Mesendoderm (in vitro differentiated cells): ENCODE measurements around the gene PDE3A.

Experiments
- DNase-seq: peaks from one replicate; pipeline ENCODE4 v3.0.0; 2013
- H2AK5ac ChIP-seq: 2 replicates; pipeline ENCODE4 v1.6.1; 2013; ENCODE audit warnings: low read length, inconsistent platforms
- H2BK120ac ChIP-seq: 2 replicates; pipeline ENCODE4 v1.6.1; 2013; ENCODE audit warnings: low read depth, mild to moderate bottlenecking, low read length, moderate library complexity, mixed read lengths
- H2BK15ac ChIP-seq: replicated peaks from 2 replicates; pipeline ENCODE4 v1.6.1; 2013; ENCODE audit warnings: low read depth, mild to moderate bottlenecking, moderate library complexity
- H2BK5ac ChIP-seq: 2 replicates; pipeline ENCODE4 v1.6.1; 2013; ENCODE audit warnings: low read length, inconsistent platforms
- H3K18ac ChIP-seq: 2 replicates; pipeline ENCODE4 v1.6.1; 2013; ENCODE audit warnings: mild to moderate bottlenecking, low read length, mixed read lengths
- H3K23ac ChIP-seq: one replicate; pipeline ENCODE4 v1.6.1; 2013; ENCODE audit warnings: low read length
- H3K27ac ChIP-seq: 2 replicates; pipeline ENCODE4 v1.5.1; 2013; ENCODE audit warnings: low read depth, mild to moderate bottlenecking, inconsistent platforms, low read length, moderate library complexity
- H3K27me3 ChIP-seq: 2 replicates; pipeline ENCODE4 v1.6.1; 2013; ENCODE audit warnings: low read length, control low read depth, mild to moderate bottlenecking, inconsistent platforms; ENCODE audit not compliant: insufficient read depth, poor library complexity
- H3K36me3 ChIP-seq: 2 replicates; pipeline ENCODE4 v1.6.1; 2013; ENCODE audit warnings: low read length, inconsistent platforms; ENCODE audit not compliant: control insufficient read depth, insufficient read depth
- H3K4ac ChIP-seq: one replicate; pipeline ENCODE4 v1.6.1; 2013; ENCODE audit warnings: low read depth, mild to moderate bottlenecking, low read length, moderate library complexity
- H3K4me1 ChIP-seq: 2 replicates; pipeline ENCODE4 v1.6.1; 2013; ENCODE audit warnings: low read depth, low read length, inconsistent platforms; ENCODE audit not compliant: control insufficient read depth
- H3K4me2 ChIP-seq: 2 replicates; pipeline ENCODE4 v1.6.1; 2013; ENCODE audit warnings: low read length
- H3K4me3 ChIP-seq: 2 replicates; pipeline ENCODE4 v1.5.1; 2013; ENCODE audit warnings: mild to moderate bottlenecking, low read length
- H3K56ac ChIP-seq: one replicate; pipeline ENCODE4 v1.6.1; 2013; ENCODE audit warnings: low read length
- H3K79me1 ChIP-seq: 2 replicates; pipeline ENCODE4 v1.6.1; 2013; ENCODE audit warnings: low read length, inconsistent platforms
- H3K79me2 ChIP-seq: 2 replicates; pipeline ENCODE4 v1.6.1; 2013; ENCODE audit warnings: mild to moderate bottlenecking, low read length; ENCODE audit not compliant: control insufficient read depth, insufficient read depth
- H3K9ac ChIP-seq: 2 replicates; pipeline ENCODE4 v1.6.1; 2013; ENCODE audit warnings: low read length, inconsistent platforms
- H4K5ac ChIP-seq: one replicate; pipeline ENCODE4 v1.6.1; 2013; ENCODE audit warnings: low read length
- H4K8ac ChIP-seq: one replicate; pipeline ENCODE4 v1.6.1; 2013; ENCODE audit warnings: low read depth, mild to moderate bottlenecking, control low read depth, low read length, moderate library complexity
- WGBS: extraction: QIAGEN DNeasy Blood & Tissue Kit; methylation state at CpG from one replicate; pipeline ENCODE4 v1.1.7; 2013; ENCODE audit warnings: low lambda C conversion rate, missing lambda C conversion rate; ENCODE audit not compliant: insufficient coverage; ENCODE audit errors: extremely low coverage; 5-methylcytosine and 5-hydroxymethylcytosine counted together

PDE3A gene

DNA sequence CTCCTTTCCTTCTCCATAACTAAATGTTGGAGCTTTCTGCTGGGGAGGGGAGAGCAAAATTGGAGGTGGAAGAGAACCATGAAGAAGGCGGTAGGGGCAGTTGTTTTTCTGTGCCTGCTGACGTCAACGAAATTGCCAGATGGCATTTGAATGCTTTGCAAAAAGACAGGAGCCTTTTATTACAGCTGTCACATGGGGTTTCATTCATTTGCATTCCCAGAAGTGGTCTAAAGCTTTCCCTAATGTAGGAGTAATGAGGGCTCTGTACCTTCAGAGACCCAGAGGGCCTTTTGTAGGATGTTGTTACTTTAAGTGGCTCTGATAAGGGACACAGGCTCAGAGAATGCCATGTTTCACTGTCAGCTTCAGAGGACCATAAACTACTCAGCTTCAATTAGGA is 219.7 kb downstream of the PDE3A start:
- H3K79me2 ChIP-seq: no peaks in the 10 kb centered on the region
- no peak overlapping the region for H4K5ac ChIP-seq
- H2BK120ac ChIP-seq: no peak overlapping the region
- no peak overlapping the region for H2BK15ac ChIP-seq
- H3K4me3 ChIP-seq: no peak overlapping the region
- no peak overlapping the region for H3K4me2 ChIP-seq
- H3K79me1 ChIP-seq: no peaks in the 10 kb centered on the region
- H3K4me1 ChIP-seq: no peaks in the 10 kb centered on the region
- no peak overlapping the region for H3K23ac ChIP-seq
- no peak overlapping the region for H2AK5ac ChIP-seq
- H3K56ac ChIP-seq: no peak overlapping the region
- H3K36me3 ChIP-seq: no peaks in the 10 kb centered on the region
- no peak overlapping the region for H2BK5ac ChIP-seq
- no peak overlapping the region for H3K4ac ChIP-seq
- H3K27ac ChIP-seq: no peak overlapping the region
- DNase-seq: peak; percentile 11
- no peaks in the 10 kb centered on the region for H3K27me3 ChIP-seq
- no peak overlapping the region for H4K8ac ChIP-seq
- WGBS: no CpG with 5 or more reads among the region's 3 CpGs
- H3K18ac ChIP-seq: no peak overlapping the region
- no peak overlapping the region for H3K9ac ChIP-seq

DNA sequence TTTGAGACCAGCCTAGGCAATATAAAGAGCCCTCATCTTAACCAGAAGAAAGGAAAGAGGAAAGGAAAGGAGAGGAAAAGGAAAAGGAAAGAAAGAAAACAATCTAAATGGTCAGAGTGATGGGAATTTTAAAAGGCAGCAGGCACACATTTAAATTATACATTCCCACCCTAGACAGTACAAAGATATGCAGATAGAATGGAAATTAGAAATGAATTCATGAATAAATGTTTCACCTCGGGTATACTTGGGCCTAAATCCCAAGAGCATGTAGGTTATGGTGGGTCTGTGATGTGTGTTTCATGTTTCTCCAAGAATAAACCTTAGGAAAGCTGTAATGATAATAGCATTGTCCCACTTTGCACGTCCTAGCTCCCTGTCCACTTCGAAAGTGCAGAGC is 222.2 kb downstream of the PDE3A start:
- H3K4me1 ChIP-seq: no peaks in the 10 kb centered on the region
- WGBS: no CpG with 5 or more reads among the region's 3 CpGs
- no peak overlapping the region for H3K4me3 ChIP-seq
- DNase-seq: no peak
- no peak overlapping the region for H3K23ac ChIP-seq
- H3K36me3 ChIP-seq: no peaks in the 10 kb centered on the region
- no peak overlapping the region for H4K5ac ChIP-seq
- no peak overlapping the region for H2BK15ac ChIP-seq
- no peak overlapping the region for H2AK5ac ChIP-seq
- H3K9ac ChIP-seq: no peak overlapping the region
- H3K27me3 ChIP-seq: no peaks in the 10 kb centered on the region
- H3K4ac ChIP-seq: no peak overlapping the region
- no peak overlapping the region for H3K18ac ChIP-seq
- no peak overlapping the region for H3K27ac ChIP-seq
- H2BK5ac ChIP-seq: no peak overlapping the region
- no peak overlapping the region for H4K8ac ChIP-seq
- H3K79me1 ChIP-seq: no peaks in the 10 kb centered on the region
- no peak overlapping the region for H2BK120ac ChIP-seq
- H3K56ac ChIP-seq: no peak overlapping the region
- no peak overlapping the region for H3K4me2 ChIP-seq
- no peaks in the 10 kb centered on the region for H3K79me2 ChIP-seq

DNA sequence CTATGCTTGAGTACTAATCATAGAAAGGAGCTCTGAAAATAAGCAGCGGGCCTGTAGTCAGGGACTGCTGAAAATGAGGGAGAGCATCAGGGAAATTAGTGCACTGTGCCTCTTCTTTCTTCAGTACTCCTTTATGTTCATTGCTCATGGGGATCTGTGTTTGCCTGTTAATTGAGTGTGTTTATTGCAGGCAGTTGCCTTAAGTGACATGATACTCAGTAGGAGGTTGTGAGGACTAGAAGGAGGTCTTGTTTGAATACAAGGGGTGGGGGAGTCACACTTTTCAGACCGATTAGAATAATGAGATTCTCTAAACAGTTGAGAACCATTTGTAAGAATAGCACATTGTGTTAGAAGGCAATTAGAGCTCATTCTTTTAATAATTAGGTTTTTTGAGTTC is 224.2 kb downstream of the PDE3A start:
- DNase-seq: peak; percentile 41

DNA sequence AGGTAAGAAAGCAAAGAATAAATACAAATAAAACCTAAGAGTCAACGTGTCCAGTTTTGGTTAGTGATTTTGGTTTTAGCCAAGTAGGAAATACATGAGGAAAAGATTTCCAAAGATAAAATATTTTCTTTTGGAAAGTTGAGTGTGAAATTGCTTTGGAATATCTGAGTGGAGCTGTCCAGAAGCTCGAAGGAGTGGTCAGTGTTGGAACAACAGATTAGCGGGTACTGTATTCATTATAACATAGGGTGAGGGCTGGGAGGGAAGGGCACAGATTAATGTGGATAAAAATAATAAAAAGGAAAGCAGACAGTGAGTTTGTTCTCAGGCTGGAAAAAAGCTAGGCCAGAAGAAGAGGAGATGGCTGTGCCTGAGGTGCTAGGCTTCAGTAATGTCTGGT is 225.3 kb downstream of the PDE3A start:
- Histone ChIP-seq H2BK15ac (no peak overlapping the region), H2BK5ac (no peak overlapping the region), H2AK5ac (no peak overlapping the region), H4K5ac (no peak overlapping the region), H4K8ac (no peak overlapping the region), H3K23ac (no peak overlapping the region), H3K79me1 (no peaks in the 10 kb centered on the region), H3K27me3 (no peaks in the 10 kb centered on the region), H3K79me2 (no peaks in the 10 kb centered on the region), H3K18ac (no peak overlapping the region), H3K56ac (no peak overlapping the region), H3K36me3 (no peaks in the 10 kb centered on the region), H3K9ac (no peak overlapping the region), H2BK120ac (no peak overlapping the region), H3K4ac (no peak overlapping the region), H3K4me2 (no peak overlapping the region), H3K4me1 (no peaks in the 10 kb centered on the region), H3K4me3 (no peak overlapping the region), H3K27ac (no peak overlapping the region)
- WGBS: no CpG with 5 or more reads among the region's 3 CpGs
- no peak for DNase-seq

More for the DNA sequence above, 224.2 kb downstream of the PDE3A start:
- no peak overlapping the region for H3K23ac ChIP-seq
- H3K79me1 ChIP-seq: no peaks in the 10 kb centered on the region
- no peak overlapping the region for H3K4me3 ChIP-seq
- H2BK15ac ChIP-seq: no peak overlapping the region
- H3K9ac ChIP-seq: no peak overlapping the region
- H4K5ac ChIP-seq: no peak overlapping the region
- no peak overlapping the region for H4K8ac ChIP-seq
- no peak overlapping the region for H2BK120ac ChIP-seq
- no peak overlapping the region for H3K56ac ChIP-seq
- no peak overlapping the region for H3K18ac ChIP-seq
- H3K27ac ChIP-seq: no peak overlapping the region
- no peaks in the 10 kb centered on the region for H3K4me1 ChIP-seq
- no CpG with 5 or more reads among the region's 2 CpGs for WGBS
- H3K79me2 ChIP-seq: no peaks in the 10 kb centered on the region
- no peak overlapping the region for H2BK5ac ChIP-seq
- H3K27me3 ChIP-seq: no peaks in the 10 kb centered on the region
- no peak overlapping the region for H3K4ac ChIP-seq
- no peak overlapping the region for H3K4me2 ChIP-seq
- no peaks in the 10 kb centered on the region for H3K36me3 ChIP-seq
- H2AK5ac ChIP-seq: no peak overlapping the region

DNA sequence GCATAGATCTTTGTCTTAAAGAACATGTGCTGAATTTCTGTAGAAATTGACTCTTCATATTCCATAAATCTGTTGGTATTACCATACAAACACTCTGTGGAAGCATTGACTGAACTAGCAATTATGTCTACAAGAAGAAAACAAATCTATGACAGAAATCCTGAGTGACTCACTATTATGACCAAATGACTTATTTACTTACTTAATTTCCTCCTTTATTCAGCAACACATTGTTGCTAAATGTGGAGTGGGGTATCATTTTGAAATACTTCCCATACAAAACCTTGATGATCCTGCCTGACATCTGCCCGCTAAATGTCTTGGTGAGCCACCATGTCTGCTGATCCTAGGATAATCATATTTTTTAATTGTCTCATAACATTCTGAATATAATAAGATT is 227.7 kb downstream of the PDE3A start:
- Histone ChIP-seq H3K56ac (no peak overlapping the region), H4K5ac (no peak overlapping the region), H3K4ac (no peak overlapping the region), H2AK5ac (no peak overlapping the region), H2BK120ac (no peak overlapping the region), H3K23ac (no peak overlapping the region), H3K79me1 (no peaks in the 10 kb centered on the region), H3K4me3 (no peak overlapping the region), H3K27ac (no peak overlapping the region), H3K4me2 (no peak overlapping the region), H2BK5ac (no peak overlapping the region), H4K8ac (no peak overlapping the region), H2BK15ac (no peak overlapping the region), H3K4me1 (no peaks in the 10 kb centered on the region), H3K27me3 (no peaks in the 10 kb centered on the region), H3K18ac (no peak overlapping the region), H3K79me2 (no peaks in the 10 kb centered on the region), H3K36me3 (no peaks in the 10 kb centered on the region), H3K9ac (no peak overlapping the region)
- DNase-seq: no peak
- WGBS: no CpG with 5 or more reads among the region's 1 CpG

DNA sequence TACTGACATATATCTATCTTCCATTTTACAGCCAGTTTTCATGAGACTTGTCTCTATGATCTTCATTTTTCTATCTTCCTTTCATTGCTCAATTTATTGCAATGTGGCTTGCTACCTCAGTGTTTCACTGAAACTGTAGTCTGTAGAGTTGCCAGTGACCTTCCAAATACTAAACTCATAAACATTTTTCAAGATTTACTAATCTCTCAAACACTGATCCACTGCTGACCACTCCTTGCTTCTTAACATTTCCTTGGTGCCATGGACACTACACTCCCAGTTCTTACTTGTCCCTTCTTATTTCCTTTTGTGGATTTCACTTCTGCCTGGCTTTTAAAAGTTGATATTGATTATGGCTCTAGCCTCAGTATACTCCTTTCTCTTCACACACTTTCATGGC is 231.4 kb downstream of the PDE3A start:
- no peak overlapping the region for H2AK5ac ChIP-seq
- no peak overlapping the region for H2BK15ac ChIP-seq
- no peak overlapping the region for H4K5ac ChIP-seq
- H4K8ac ChIP-seq: no peak overlapping the region
- H3K79me2 ChIP-seq: no peaks in the 10 kb centered on the region
- H3K18ac ChIP-seq: no peak overlapping the region
- H3K4me3 ChIP-seq: no peak overlapping the region
- no peak overlapping the region for H3K4ac ChIP-seq
- H3K79me1 ChIP-seq: no peaks in the 10 kb centered on the region
- H3K4me1 ChIP-seq: no peaks in the 10 kb centered on the region
- no peaks in the 10 kb centered on the region for H3K36me3 ChIP-seq
- H2BK5ac ChIP-seq: no peak overlapping the region
- no peak overlapping the region for H2BK120ac ChIP-seq
- H3K23ac ChIP-seq: no peak overlapping the region
- H3K4me2 ChIP-seq: no peak overlapping the region
- H3K9ac ChIP-seq: no peak overlapping the region
- no peaks in the 10 kb centered on the region for H3K27me3 ChIP-seq
- H3K27ac ChIP-seq: no peak overlapping the region
- no peak for DNase-seq
- H3K56ac ChIP-seq: no peak overlapping the region
